ENCODE results near the gene RANBP1.

RANBP1 gene

GRCh38 chr22:20135806-20136602 is 20.1 kb downstream of the RANBP1 start:
- no peak for DNase-seq (ENCODE audit: low read depth in 1 of 2, low spot score in 1 of 2)

- no peak for DNase-seq (ENCODE audit: low read depth in 1 of 2, low spot score in 1 of 2)
Measured at GRCh38 chr22:20136603-20136873, 20.6 kb downstream of the RANBP1 start.

GRCh38 chr22:20137113-20137512 is 21.2 kb downstream of the RANBP1 start:
- no peak for DNase-seq (ENCODE audit: low read depth in 1 of 2, low spot score in 1 of 2)

GRCh38 chr22:20137671-20138416 is 21.9 kb downstream of the RANBP1 start:
- DNase-seq (ENCODE audit: low read depth in 1 of 2, low spot score in 1 of 2): no peak

GRCh38 chr22:20138417-20138738 is 22.5 kb downstream of the RANBP1 start:
- DNase-seq (ENCODE audit: low read depth in 1 of 2, low spot score in 1 of 2): no peak

- DNase-seq (ENCODE audit: low read depth in 1 of 2, low spot score in 1 of 2): no peak
Measured at GRCh38 chr22:20138868-20139267, 23.0 kb downstream of the RANBP1 start.

- DNase-seq (ENCODE audit: low read depth in 1 of 2, low spot score in 1 of 2): no peak
Measured at GRCh38 chr22:20139391-20140106, 23.6 kb downstream of the RANBP1 start.

GRCh38 chr22:20140107-20140445 is 24.2 kb downstream of the RANBP1 start:
- no peak for DNase-seq (ENCODE audit: low read depth in 1 of 2, low spot score in 1 of 2)

- DNase-seq (ENCODE audit: low read depth in 1 of 2, low spot score in 1 of 2): no peak
Measured at GRCh38 chr22:20140521-20140964, 24.6 kb downstream of the RANBP1 start.

- DNase-seq (ENCODE audit: low read depth in 1 of 2, low spot score in 1 of 2): no peak
Measured at GRCh38 chr22:20141186-20142077, 25.5 kb downstream of the RANBP1 start.

GRCh38 chr22:20142711-20143621 is 27.1 kb downstream of the RANBP1 start:
- no peak for DNase-seq (ENCODE audit: low read depth in 1 of 2, low spot score in 1 of 2)

- no peak for DNase-seq (ENCODE audit: low read depth in 1 of 2, low spot score in 1 of 2)
Measured at GRCh38 chr22:20143883-20144665, 28.2 kb downstream of the RANBP1 start.

- no peak for DNase-seq (ENCODE audit: low read depth in 1 of 2, low spot score in 1 of 2)
Measured at GRCh38 chr22:20145206-20145831, 29.4 kb downstream of the RANBP1 start.

- no peak for DNase-seq (ENCODE audit: low read depth in 1 of 2, low spot score in 1 of 2)
Measured at GRCh38 chr22:20145832-20146223, 29.9 kb downstream of the RANBP1 start.

- no peak for DNase-seq (ENCODE audit: low read depth in 1 of 2, low spot score in 1 of 2)
Measured at GRCh38 chr22:20146777-20147176, 30.9 kb downstream of the RANBP1 start.

GRCh38 chr22:20147237-20147988 is 31.5 kb downstream of the RANBP1 start:
- no peak for DNase-seq (ENCODE audit: low read depth in 1 of 2, low spot score in 1 of 2)

- DNase-seq (ENCODE audit: low read depth in 1 of 2, low spot score in 1 of 2): no peak
Measured at GRCh38 chr22:20148414-20148813, 32.5 kb downstream of the RANBP1 start.
